Measurements from ENCODE around the gene TRIP10. TPM values are rescaled to one million over a fixed set of nuclear protein-coding genes. Genes with fewer than 3 reads are reported as not detected.

Gene TRIP10
- total RNA-seq, 2 donors from 2014 or later, result 23.1 to 31.9 TPM

GRCh38 chr19:6731822-6732221 lies 7.7 kb upstream of the TRIP10 start:
- no peak for DNase-seq
- Histone ChIP-seq H3K4me3 (no peak overlapping the region), H3K4me1 (peaks cover 38% of the 10 kb centered on the region), H3K36me3 (replicated peaks in 1 of 2; ENCODE audit: insufficient read depth in 1 of 2, low read depth in 2 of 2) (peaks cover 0 to 8% of the 10 kb centered on the region in 2 donors), H3K27ac (no peak overlapping the region), H3K9me3 (no peaks in the 10 kb centered on the region), H3K27me3 (no peaks in the 10 kb centered on the region)
- no peak for TF ChIP-seq POLR2A (IDR thresholded peaks at IDR 0.05)
- 89 to 91% methylated on average over 11 to 22 of the region's 22 CpGs for WGBS, 2 donors
- intact Hi-C loops (cut with DNase I), result no loop called here
- no peak for ATAC-seq

- Histone ChIP-seq H3K4me3 (no peak overlapping the region), H3K27ac (no peak overlapping the region), H3K4me1 (peaks cover 29% of the 10 kb centered on the region), H3K9me3 (no peaks in the 10 kb centered on the region), H3K36me3 (replicated peaks in 1 of 2; ENCODE audit: insufficient read depth in 1 of 2, low read depth in 2 of 2) (peaks cover 0 to 8% of the 10 kb centered on the region in 2 donors), H3K27me3 (no peaks in the 10 kb centered on the region)
- ATAC-seq, result no peak
- TF ChIP-seq POLR2A (IDR thresholded peaks at IDR 0.05) (no peak), CTCF (IDR thresholded peaks at IDR 0.05) (no peak)
- intact Hi-C loops (cut with DNase I), result no loop called here
- no peak for DNase-seq
- 88 to 92% methylated on average over 21 of the region's 21 CpGs for WGBS, 2 donors
Measured at GRCh38 chr19:6732803-6733337, 6.6 kb upstream of the TRIP10 start.

DNA sequence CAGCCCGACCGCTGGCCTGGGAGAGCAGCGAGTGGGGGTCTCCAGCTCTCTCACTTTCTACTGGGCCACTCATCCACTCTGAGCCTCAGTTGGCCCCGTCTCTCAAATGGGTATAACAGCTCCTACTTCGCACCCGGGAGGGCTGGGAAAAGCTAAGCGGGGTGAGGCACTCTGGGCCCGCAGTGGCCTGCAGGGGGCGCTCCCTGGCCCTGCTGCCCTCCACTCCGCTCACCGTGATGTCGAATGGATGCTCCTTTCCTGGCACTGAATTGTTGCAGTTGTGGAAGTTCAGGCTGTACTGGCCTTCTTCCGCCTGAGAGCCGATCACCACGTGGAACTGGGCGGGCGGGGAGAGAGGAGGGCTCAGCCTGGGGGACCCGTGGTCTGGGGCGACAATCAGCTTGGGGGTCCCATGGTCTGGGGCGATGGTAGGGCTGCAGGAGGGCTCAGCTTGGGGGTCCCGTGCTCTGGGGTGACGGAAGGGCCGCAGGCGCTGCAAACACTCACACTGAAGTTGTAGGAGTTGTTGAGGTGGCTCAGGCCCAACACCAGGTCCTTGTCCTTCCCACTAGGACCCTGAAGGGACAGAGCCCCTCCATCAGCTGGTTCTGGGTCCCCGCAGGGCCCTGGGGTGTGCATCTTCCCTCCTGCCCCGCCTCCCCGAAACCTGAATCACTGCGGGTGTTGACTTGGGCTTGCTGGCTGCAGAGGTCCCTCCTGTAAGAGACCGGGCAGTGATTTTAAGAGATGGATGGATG lies 6.0 kb upstream of the TRIP10 start:
- DNase-seq, result no peak
- no peak for ATAC-seq
- Histone ChIP-seq H3K36me3 (replicated peaks in 1 of 2; ENCODE audit: insufficient read depth in 1 of 2, low read depth in 2 of 2) (peaks cover 0 to 8% of the 10 kb centered on the region in 2 donors), H3K27me3 (no peaks in the 10 kb centered on the region), H3K27ac (no peak overlapping the region), H3K4me3 (no peak overlapping the region), H3K4me1 (peaks cover 30% of the 10 kb centered on the region), H3K9me3 (no peaks in the 10 kb centered on the region)
- TF ChIP-seq POLR2A (IDR thresholded peaks at IDR 0.05) (no peak), CTCF (IDR thresholded peaks at IDR 0.05) (no peak)
- WGBS, 2 donors, result 89 to 92% methylated on average over 24 to 27 of the region's 29 CpGs
- intact Hi-C loops (cut with DNase I), result no loop called here

- no peak overlapping the region for H3K4me3 ChIP-seq
- 78 to 91% methylated on average over 19 to 20 of the region's 20 CpGs for WGBS, 2 donors
- H3K36me3 ChIP-seq (replicated peaks in 1 of 2; ENCODE audit: insufficient read depth in 1 of 2, low read depth in 2 of 2), result peaks cover 0 to 8% of the 10 kb centered on the region in 2 donors
- no peak overlapping the region for H3K27ac ChIP-seq
- no peaks in the 10 kb centered on the region for H3K27me3 ChIP-seq
- no peak for DNase-seq
- no peak for ATAC-seq
- H3K4me1 ChIP-seq, result peaks cover 35% of the 10 kb centered on the region
- no peaks in the 10 kb centered on the region for H3K9me3 ChIP-seq
- intact Hi-C loops (cut with DNase I), result no loop called here
- TF ChIP-seq CTCF (IDR thresholded peaks at IDR 0.05), result no peak
- no peak for TF ChIP-seq POLR2A (IDR thresholded peaks at IDR 0.05)
Measured at GRCh38 chr19:6734096-6734696, 5.3 kb upstream of the TRIP10 start.

DNA sequence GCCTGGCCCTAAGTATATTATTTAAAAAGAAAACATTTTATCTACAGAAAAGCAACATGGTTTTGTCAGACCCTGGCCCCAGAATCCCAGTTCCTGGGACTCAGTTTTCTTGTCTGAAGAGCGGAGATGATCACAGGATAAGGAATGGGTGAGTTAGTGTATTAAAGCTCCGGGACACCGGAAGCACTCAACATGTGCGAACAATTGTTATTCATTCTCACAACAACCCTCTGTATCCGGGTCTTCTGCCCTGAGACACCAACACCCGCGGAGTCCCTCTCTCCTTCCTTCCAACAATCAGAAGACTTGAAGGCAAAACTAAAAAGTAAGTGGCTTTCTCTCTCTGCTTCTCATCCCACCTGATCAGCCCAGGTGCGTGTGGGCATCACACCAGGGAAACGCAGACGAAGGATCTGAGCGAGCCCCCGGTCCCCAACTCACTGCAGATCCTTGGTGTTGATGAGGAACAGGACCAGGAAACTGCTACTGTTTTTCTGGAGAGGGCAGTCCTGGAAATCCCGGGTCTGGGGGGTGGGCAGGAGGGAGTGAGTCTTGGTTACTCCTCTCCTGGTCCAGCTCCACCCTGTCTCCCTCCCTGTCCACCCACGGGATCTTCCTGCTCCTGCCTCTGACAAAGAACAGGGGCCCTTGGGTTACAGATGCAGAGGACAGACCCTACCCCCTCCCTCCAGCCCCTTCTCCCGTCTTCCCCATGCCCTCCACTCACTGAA lies 4.1 kb upstream of the TRIP10 start:
- Histone ChIP-seq H3K4me1 (peaks cover 32% of the 10 kb centered on the region), H3K27ac (peak overlapping the region in 3 of 4 donors; percentile 86 to 91 (median 91)), H3K9me3 (no peaks in the 10 kb centered on the region), H3K36me3 (replicated peaks in 1 of 2; ENCODE audit: insufficient read depth in 1 of 2, low read depth in 2 of 2) (peaks cover 0 to 8% of the 10 kb centered on the region in 2 donors), H3K4me3 (no peak overlapping the region), H3K27me3 (no peaks in the 10 kb centered on the region)
- intact Hi-C loops (cut with DNase I), result no loop called here
- DNase-seq (no peak), ATAC-seq (no peak)
- 72 to 78% methylated on average over 15 of the region's 15 CpGs for WGBS, 2 donors
- TF ChIP-seq POLR2A (IDR thresholded peaks at IDR 0.05) (no peak), CTCF (IDR thresholded peaks at IDR 0.05) (no peak)
